A549 treated with AZD2906 at 1 μM for 4 hours (cell line): ENCODE data around the gene DYSF. TPM values are rescaled to one million over a fixed set of nuclear protein-coding genes. Genes with fewer than 3 reads are reported as not detected.

Experiments
- total RNA-seq: library from RNA; stranded (reverse); fragments of 200-300 nt; extraction: Qiagen RNA extraction; gene quantifications from 5 replicates; pipeline ENCODE4 v1.2.3, GENCODE V29; 2022

Gene DYSF
- total RNA-seq: 0.44 to 0.90 TPM (median 0.81 TPM) in 5 replicates

DNA sequence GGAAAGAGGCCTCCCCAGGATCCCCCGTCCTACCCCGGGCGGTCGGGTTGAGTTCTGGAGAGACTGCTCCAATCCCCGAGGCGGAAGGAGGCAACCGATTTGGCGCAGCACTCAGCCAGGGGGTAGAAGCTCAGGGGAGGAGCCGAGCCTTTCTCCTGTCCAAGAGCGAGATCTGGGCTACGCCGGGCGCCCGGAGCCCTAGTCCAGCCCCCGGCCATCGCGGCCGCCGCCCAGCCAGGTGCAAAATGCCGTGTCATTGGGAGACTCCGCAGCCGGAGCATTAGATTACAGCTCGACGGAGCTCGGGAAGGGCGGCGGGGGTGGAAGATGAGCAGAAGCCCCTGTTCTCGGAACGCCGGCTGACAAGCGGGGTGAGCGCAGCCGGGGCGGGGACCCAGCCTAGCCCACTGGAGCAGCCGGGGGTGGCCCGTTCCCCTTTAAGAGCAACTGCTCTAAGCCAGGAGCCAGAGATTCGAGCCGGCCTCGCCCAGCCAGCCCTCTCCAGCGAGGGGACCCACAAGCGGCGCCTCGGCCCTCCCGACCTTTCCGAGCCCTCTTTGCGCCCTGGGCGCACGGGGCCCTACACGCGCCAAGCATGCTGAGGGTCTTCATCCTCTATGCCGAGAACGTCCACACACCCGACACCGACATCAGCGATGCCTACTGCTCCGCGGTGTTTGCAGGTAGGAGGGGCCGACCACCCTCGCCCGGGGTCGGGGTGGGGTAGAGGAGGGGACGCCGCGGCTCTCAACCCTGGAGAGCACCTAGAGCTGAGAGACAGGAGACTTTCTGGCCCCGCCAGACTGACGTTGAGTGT lies at the start of gene DYSF:
DYSF (plus strand) TSS at position 158 of the 817 bp plus-strand sequence.

Other genes with a start within 250 kb of the DYSF start
- 0.20 to 0.27 TPM (median 0.23 TPM) in 5 replicates for gene PAIP2B, start 226.5 kb upstream of the DYSF start, total RNA-seq
- 54.5 to 69.1 TPM (median 57.3 TPM) in 5 replicates for gene ZNF638, start 121.8 kb upstream of the DYSF start, total RNA-seq